ENCODE measurements around the gene EDIL3.

The EDIL3 gene

DNA sequence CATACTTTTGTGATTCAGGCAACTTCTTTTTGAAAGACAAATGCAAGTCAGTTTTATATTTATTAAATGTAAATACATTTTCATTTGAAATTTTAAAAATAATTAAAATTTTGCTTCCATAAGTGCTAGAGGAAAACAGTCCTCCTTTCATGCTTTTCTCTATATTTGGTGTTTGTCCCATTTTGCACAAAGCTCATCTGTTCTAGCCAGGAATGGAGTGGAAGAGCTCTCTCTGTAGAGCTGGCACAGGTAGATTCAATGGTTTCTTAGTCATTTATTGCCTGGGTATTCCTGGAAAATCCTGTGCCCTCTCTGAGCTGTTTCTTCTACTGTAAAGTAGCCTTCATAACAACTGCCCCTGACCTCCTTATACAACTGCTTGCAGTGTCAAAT lies 396.4 kb downstream of the EDIL3 start:
- Mint-ChIP-seq H3K36me3 (no peaks in the 10 kb centered on the region), H3K27ac (no peak overlapping the region), H3K4me1 (no peaks in the 10 kb centered on the region), H3K4me3 (no peak overlapping the region), H3K9me3 (peaks cover 13% of the 10 kb centered on the region)
- ATAC-seq (no peak), DNase-seq (ENCODE audit: low spot score in 2 of 2) (no peak)

DNA sequence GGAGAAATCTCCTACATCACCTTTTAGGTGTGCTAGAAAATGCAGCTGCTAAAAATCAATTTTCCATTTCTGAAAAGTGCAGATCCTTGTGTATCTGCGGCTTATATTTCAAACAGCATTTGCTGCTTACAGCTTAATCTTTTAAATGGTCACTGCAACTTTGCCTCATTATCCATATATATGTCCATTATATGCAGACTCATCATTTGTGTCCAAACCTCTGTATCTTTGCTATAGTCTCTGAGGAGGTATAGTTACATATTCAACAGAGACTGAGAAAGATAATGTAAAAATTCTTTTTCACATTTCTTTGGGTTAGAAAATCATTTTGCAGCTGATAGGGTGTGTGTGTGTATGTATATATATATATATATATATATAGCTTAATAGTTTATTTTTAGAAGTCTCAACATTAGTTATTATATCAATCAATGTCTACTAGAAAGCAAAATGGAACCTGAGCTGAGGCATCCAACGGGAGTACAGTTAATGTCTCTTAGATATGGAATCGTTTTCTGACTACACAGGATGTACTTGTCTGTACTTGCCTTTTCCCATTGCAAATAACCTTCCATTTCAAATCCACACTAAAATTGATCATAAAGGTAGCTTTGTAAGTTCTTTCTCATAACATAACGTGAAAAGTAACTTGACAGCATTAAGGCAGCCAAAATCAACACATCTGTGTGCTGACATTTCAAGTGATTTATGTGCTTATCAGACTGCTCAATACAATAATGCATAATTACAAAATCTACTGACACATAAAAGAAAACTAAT lies 397.0 kb downstream of the EDIL3 start:
- Mint-ChIP-seq H3K27ac (no peak overlapping the region), H3K4me3 (no peak overlapping the region), H3K4me1 (no peaks in the 10 kb centered on the region), H3K36me3 (no peaks in the 10 kb centered on the region), H3K9me3 (peaks cover 13% of the 10 kb centered on the region)
- ATAC-seq (no peak), DNase-seq (ENCODE audit: low spot score in 2 of 2) (no peak)

GRCh38 chr5:83983852-83984251 lies 400.8 kb downstream of the EDIL3 start:
- Mint-ChIP-seq H3K36me3 (no peaks in the 10 kb centered on the region), H3K4me3 (no peak overlapping the region), H3K9me3 (peaks cover 10% of the 10 kb centered on the region), H3K27ac (no peak overlapping the region), H3K4me1 (no peaks in the 10 kb centered on the region)
- DNase-seq (ENCODE audit: low spot score in 2 of 2) (no peak), ATAC-seq (no peak)

DNA sequence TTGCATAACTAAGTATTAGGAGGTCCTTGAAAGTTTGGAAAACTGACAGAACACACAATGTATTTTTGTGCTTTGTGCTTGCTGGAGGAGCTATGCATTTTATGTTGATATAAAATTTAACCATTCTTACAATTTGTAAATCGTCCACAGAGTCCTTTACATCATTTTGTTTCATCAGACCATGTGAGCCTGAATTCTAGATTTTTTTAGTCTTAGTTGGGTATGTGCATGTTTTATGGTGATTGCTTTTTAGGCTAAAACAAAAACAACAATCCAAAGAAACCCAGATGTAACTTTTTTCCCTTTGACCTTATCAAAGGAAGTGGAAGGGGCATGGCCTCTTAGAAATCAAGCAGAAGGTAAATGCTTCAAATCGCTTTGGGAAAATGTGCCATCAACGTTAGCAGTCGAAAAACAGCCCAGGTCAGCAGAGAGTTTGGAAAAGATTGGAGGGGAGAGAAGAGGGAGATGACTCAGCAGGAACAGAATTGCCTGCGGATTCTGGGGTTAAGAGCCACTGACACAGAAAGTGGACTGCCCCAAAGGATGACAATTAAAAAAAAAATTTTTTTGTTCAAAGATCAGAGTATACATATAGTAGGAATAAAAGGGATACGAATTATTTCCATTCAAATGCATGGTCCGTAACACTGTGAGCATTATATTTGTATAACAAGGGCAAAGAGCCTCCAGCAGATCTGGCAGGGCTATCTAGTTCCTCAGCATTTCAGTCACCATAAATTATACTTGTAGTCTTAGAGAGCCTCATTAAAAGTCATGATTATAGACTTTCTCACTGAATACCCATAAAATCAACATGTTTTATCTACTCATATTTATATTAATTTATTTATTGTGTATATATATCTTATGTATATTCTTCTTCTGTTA lies 410.5 kb downstream of the EDIL3 start:
- no peaks in the 10 kb centered on the region for H3K4me1 Mint-ChIP-seq
- no peak overlapping the region for H3K4me3 Mint-ChIP-seq

GRCh38 chr5:83972909-83973308 lies 411.8 kb downstream of the EDIL3 start:
- DNase-seq (ENCODE audit: low spot score in 2 of 2): no peak
- Mint-ChIP-seq H3K4me3 (no peak overlapping the region), H3K36me3 (no peaks in the 10 kb centered on the region), H3K9me3 (peaks cover 9% of the 10 kb centered on the region), H3K4me1 (no peaks in the 10 kb centered on the region), H3K27ac (no peak overlapping the region)
- no peak for ATAC-seq

More for the DNA sequence above, 410.5 kb downstream of the EDIL3 start:
- ATAC-seq: no peak
- DNase-seq (ENCODE audit: low spot score in 2 of 2): no peak
- Mint-ChIP-seq H3K27ac (no peak overlapping the region), H3K36me3 (no peaks in the 10 kb centered on the region), H3K9me3 (peaks cover 9% of the 10 kb centered on the region)

DNA sequence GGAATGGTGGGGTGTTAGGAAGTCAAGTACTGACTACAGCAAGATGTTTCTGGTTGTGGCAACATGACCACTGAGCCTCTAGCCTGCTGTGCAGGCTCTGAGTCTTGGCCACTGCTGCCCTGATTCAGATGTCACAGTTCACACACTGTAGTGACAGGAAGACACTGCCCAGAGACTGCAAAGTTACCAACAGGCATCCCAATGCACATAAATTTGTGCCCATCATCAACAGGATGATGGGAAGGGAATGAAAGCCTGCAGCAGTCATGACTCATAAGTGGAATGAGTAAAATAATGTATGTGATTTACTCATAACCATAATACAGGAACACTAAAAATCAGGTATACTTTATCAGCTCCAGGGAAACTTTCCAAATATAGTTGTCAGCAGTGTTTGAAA lies 412.4 kb downstream of the EDIL3 start:
- Mint-ChIP-seq H3K9me3 (peaks cover 7% of the 10 kb centered on the region), H3K4me1 (no peaks in the 10 kb centered on the region), H3K4me3 (no peak overlapping the region), H3K36me3 (no peaks in the 10 kb centered on the region), H3K27ac (no peak overlapping the region)
- DNase-seq (ENCODE audit: low spot score in 2 of 2): no peak
- ATAC-seq: no peak

DNA sequence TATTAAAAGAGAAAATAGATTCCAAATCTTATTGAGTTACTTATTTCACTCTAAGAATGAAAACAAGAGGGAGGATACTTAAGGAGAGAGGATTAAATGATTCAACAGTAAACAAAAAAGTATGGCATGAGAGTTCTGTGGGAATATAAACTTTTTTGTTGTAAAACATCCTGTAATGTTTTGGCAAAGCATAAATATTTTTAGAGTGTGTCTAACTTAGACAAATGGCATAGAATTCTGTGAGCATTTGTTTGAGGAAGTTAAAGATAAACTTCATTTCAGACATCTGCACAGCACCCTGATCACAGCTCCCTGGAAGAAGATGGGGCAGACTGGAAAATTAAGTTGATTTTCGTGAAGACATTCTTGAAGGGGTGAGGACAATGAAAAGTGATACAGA lies 417.3 kb downstream of the EDIL3 start:
- ATAC-seq (no peak), DNase-seq (ENCODE audit: low spot score in 2 of 2) (no peak)
- no peaks in the 10 kb centered on the region for H3K36me3 Mint-ChIP-seq
- H3K9me3 Mint-ChIP-seq: peaks cover 4% of the 10 kb centered on the region
- H3K4me3 Mint-ChIP-seq: no peak overlapping the region
- H3K4me1 Mint-ChIP-seq: no peaks in the 10 kb centered on the region
- no peak overlapping the region for H3K27ac Mint-ChIP-seq

DNA sequence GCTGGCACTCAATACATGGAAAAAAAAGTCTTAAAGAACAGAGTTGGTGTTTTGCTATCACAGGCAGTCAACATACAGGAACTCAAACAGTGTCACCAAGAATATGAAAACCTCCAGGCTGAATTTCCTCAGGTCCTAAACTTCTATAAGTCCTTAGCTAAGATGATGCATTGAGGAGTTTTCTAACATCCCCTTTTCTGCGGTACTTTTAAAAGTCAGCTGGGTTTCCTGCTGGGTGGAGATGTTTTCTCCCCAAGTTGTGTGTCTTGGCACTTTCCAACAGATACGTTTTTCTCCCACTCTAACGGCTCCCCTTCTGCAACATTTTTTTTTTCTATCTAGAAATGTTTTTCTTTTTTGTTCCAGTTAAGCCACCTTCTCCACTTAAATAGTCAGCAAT lies 419.2 kb downstream of the EDIL3 start:
- DNase-seq (ENCODE audit: low spot score in 2 of 2) (no peak), ATAC-seq (no peak)
- Mint-ChIP-seq H3K9me3 (no peaks in the 10 kb centered on the region), H3K4me3 (no peak overlapping the region), H3K4me1 (no peaks in the 10 kb centered on the region), H3K36me3 (no peaks in the 10 kb centered on the region), H3K27ac (no peak overlapping the region)

- no peaks in the 10 kb centered on the region for H3K9me3 Mint-ChIP-seq
- H3K4me1 Mint-ChIP-seq: no peaks in the 10 kb centered on the region
- no peaks in the 10 kb centered on the region for H3K36me3 Mint-ChIP-seq
- no peak overlapping the region for H3K4me3 Mint-ChIP-seq
- H3K27ac Mint-ChIP-seq: no peak overlapping the region
- ATAC-seq (no peak), DNase-seq (ENCODE audit: low spot score in 2 of 2) (no peak)
Measured at GRCh38 chr5:83964271-83964670, 420.4 kb downstream of the EDIL3 start.

- H3K4me1 Mint-ChIP-seq: no peaks in the 10 kb centered on the region
- H3K4me3 Mint-ChIP-seq: no peak overlapping the region
- no peak overlapping the region for H3K27ac Mint-ChIP-seq
- DNase-seq (ENCODE audit: low spot score in 2 of 2): no peak
- ATAC-seq: no peak
- H3K9me3 Mint-ChIP-seq: peaks cover 8% of the 10 kb centered on the region
- no peaks in the 10 kb centered on the region for H3K36me3 Mint-ChIP-seq
Measured at GRCh38 chr5:83957188-83957587, 427.5 kb downstream of the EDIL3 start.

DNA sequence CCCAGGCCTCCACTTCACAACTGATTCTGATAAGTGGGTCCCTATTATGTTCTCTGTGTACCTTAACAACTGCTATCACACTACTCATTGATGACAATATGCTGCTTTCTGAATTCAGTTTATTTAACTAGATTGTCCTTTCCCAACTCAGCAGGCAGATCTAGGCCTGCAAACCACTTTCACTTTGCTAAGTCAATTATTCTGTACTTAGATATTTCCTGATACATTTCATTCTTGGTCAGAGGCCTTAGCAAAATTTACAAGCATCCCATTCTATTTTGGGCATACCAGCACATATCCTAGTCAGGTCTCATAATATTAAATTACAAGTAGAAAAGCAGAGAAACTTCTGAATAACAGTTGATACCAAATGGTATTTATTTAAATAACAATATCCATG lies 428.3 kb downstream of the EDIL3 start:
- no peak for ATAC-seq
- H3K27ac Mint-ChIP-seq: no peak overlapping the region
- no peaks in the 10 kb centered on the region for H3K4me1 Mint-ChIP-seq

DNA sequence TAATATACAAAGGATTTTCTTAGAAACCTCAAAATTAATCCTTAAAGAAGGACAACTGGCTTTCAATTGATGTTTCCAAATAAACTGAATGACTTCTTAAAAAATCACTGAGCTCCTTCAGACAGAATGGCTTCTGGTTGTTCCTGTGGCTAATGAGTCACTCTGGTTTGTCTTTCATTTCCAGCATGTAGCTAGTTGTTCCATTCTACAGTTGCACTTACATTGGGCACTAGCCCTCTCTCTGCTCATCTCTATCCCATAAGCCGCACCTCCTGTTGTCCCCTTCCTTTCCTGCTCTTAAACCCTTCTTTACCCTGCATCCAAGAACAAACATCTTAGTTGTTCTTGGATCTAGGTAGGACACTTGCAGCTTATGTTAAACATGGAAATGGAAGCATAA lies 428.8 kb downstream of the EDIL3 start:
- Mint-ChIP-seq H3K4me1 (no peaks in the 10 kb centered on the region), H3K27ac (no peak overlapping the region), H3K9me3 (peaks cover 8% of the 10 kb centered on the region), H3K4me3 (no peak overlapping the region), H3K36me3 (no peaks in the 10 kb centered on the region)
- DNase-seq (ENCODE audit: low spot score in 2 of 2) (no peak), ATAC-seq (no peak)

More for the DNA sequence above, 428.3 kb downstream of the EDIL3 start:
- DNase-seq (ENCODE audit: low spot score in 2 of 2): no peak
- peaks cover 8% of the 10 kb centered on the region for H3K9me3 Mint-ChIP-seq
- H3K36me3 Mint-ChIP-seq: no peaks in the 10 kb centered on the region
- no peak overlapping the region for H3K4me3 Mint-ChIP-seq

DNA sequence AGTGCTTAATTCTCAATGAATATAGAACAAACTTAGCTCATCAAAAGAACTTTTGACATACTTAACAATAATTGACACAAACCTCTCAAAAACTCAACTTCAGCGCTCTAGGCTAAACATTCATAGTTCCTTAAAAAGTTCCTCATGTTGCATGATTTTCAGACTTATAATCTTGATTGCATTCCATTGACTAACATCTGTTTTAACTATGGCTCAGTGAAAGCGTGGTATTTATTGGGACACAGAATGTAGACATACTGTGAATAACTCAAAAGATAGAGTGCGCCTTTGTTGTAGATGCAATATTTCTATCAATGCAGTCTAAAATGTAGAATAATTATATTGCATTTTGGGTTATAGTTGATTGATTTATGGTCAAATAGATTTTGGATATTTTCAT lies 436.9 kb downstream of the EDIL3 start:
- Mint-ChIP-seq H3K4me3 (no peak overlapping the region), H3K9me3 (peaks cover 4% of the 10 kb centered on the region), H3K27ac (no peak overlapping the region), H3K36me3 (no peaks in the 10 kb centered on the region), H3K4me1 (no peaks in the 10 kb centered on the region)
- DNase-seq (ENCODE audit: low spot score in 2 of 2) (no peak), ATAC-seq (no peak)

DNA sequence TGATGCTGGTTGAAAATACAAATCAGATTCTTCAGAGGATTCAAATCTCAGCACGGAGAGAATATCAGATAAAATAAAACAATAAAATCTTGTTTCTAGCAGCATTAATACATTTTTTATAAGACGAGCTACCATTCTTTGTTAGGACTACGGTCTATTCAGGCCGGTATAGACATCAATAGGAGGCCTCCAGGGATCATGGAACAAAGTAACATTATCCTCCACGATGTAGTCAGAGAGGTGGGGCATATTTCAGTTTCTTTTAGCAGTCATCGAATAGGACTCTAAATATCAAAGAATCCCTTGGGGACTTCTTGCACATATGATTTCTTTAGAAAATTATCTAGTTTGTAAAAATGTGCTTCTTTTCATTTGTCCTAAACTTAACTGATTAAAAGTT lies 438.2 kb downstream of the EDIL3 start:
- Mint-ChIP-seq H3K36me3 (no peaks in the 10 kb centered on the region), H3K4me3 (no peak overlapping the region), H3K27ac (no peak overlapping the region), H3K4me1 (no peaks in the 10 kb centered on the region), H3K9me3 (peaks cover 4% of the 10 kb centered on the region)
- ATAC-seq: no peak
- no peak for DNase-seq (ENCODE audit: low spot score in 2 of 2)

GRCh38 chr5:83942155-83942554 lies 442.5 kb downstream of the EDIL3 start:
- DNase-seq (ENCODE audit: low spot score in 2 of 2) (no peak), ATAC-seq (no peak)
- H3K4me1 Mint-ChIP-seq: no peaks in the 10 kb centered on the region
- H3K9me3 Mint-ChIP-seq: peaks cover 4% of the 10 kb centered on the region
- no peak overlapping the region for H3K4me3 Mint-ChIP-seq
- H3K36me3 Mint-ChIP-seq: no peaks in the 10 kb centered on the region
- H3K27ac Mint-ChIP-seq: no peak overlapping the region

GRCh38 chr5:83937837-83938236 lies 446.8 kb downstream of the EDIL3 start:
- no peak overlapping the region for H3K27ac Mint-ChIP-seq
- H3K4me1 Mint-ChIP-seq: no peaks in the 10 kb centered on the region
- ATAC-seq (no peak), DNase-seq (ENCODE audit: low spot score in 2 of 2) (no peak)
- H3K4me3 Mint-ChIP-seq: no peak overlapping the region
- H3K9me3 Mint-ChIP-seq: no peaks in the 10 kb centered on the region
- no peaks in the 10 kb centered on the region for H3K36me3 Mint-ChIP-seq

Data from stimulated activated effector memory CD8-positive, alpha-beta T cell treated with anti-CD3 and anti-CD28 coated beads, Interleukin-12 subunit alpha, Interleukin-12 subunit beta, amount 100 ng/mL, for 72 hours (primary cell).